Activated naive CD4-positive, alpha-beta T cell treated with anti-CD3 and anti-CD28 coated beads, Interleukin-2, amount 50 U/mL, for 72 hours (primary cell): Measurements from ENCODE around the gene SNRPE. TPM values are rescaled to one million over a fixed set of nuclear protein-coding genes. Genes with fewer than 3 reads are reported as not detected.
A peak's percentile ranks its signal among the peaks of the same experiment; 100 is the strongest.

Experiments used
- ATAC-seq, 2 donors: fragments of 150-1000 bp; cut with Tn5 transposase; 2 replicates each; pipeline ENCODE4 v1.10.0; 2021; ENCODE audit warnings: mild to moderate bottlenecking in 2 of 2, moderate library complexity in 2 of 2
- DNase-seq, 2 donors: peaks; one replicate each; pipeline ENCODE4 v3.0.0; 2021 to 2022; ENCODE audit warnings: low spot score in 2 of 2
- H3K27ac Mint-ChIP-seq, 2 donors: one replicate each; pipeline ENCODE4 v1.8.0; 2022; ENCODE audit warnings: mild to moderate bottlenecking in 2 of 2, mixed read lengths in 2 of 2
- H3K36me3 Mint-ChIP-seq, 2 donors: one replicate each; pipeline ENCODE4 v1.8.0; 2022; ENCODE audit warnings: mixed read lengths in 2 of 2
- H3K9me3 Mint-ChIP-seq, 2 donors: one replicate each; pipeline ENCODE4 v1.8.0; 2022; ENCODE audit warnings: mixed read lengths in 2 of 2
- total RNA-seq, 2 donors: library from RNA; stranded (reverse); gene quantifications; one replicate each; pipeline ENCODE4 v1.2.3, GENCODE V29; 2022

SNRPE gene
- total RNA-seq, 2 donors from 2014 or later: 211 to 285 TPM

- ATAC-seq: no peak
- H3K27ac Mint-ChIP-seq: peak overlapping the region; percentile 93 to 100
- H3K9me3 Mint-ChIP-seq: no peaks in the 10 kb centered on the region
- peak in 1 of 2 donors; percentile 11 for DNase-seq
- peaks cover 24 to 30% of the 10 kb centered on the region in 2 donors for H3K36me3 Mint-ChIP-seq
Observed at GRCh38 chr1:203860396-203861025, 888 bp upstream of the SNRPE start.

- H3K27ac Mint-ChIP-seq: peak overlapping the region in 1 of 2 donors; percentile 68
- ATAC-seq: no peak
- DNase-seq: no peak
- peaks cover 12 to 33% of the 10 kb centered on the region in 2 donors for H3K36me3 Mint-ChIP-seq
- no peaks in the 10 kb centered on the region for H3K9me3 Mint-ChIP-seq
Observed at GRCh38 chr1:203867802-203868201, 6.4 kb downstream of the SNRPE start.

- no peak for ATAC-seq
- no peak for DNase-seq
- H3K9me3 Mint-ChIP-seq: no peaks in the 10 kb centered on the region
- H3K27ac Mint-ChIP-seq: no peak overlapping the region
- H3K36me3 Mint-ChIP-seq: peaks cover 3 to 20% of the 10 kb centered on the region in 2 donors
Observed at GRCh38 chr1:203870245-203870644, 8.8 kb downstream of the SNRPE start.

DNA sequence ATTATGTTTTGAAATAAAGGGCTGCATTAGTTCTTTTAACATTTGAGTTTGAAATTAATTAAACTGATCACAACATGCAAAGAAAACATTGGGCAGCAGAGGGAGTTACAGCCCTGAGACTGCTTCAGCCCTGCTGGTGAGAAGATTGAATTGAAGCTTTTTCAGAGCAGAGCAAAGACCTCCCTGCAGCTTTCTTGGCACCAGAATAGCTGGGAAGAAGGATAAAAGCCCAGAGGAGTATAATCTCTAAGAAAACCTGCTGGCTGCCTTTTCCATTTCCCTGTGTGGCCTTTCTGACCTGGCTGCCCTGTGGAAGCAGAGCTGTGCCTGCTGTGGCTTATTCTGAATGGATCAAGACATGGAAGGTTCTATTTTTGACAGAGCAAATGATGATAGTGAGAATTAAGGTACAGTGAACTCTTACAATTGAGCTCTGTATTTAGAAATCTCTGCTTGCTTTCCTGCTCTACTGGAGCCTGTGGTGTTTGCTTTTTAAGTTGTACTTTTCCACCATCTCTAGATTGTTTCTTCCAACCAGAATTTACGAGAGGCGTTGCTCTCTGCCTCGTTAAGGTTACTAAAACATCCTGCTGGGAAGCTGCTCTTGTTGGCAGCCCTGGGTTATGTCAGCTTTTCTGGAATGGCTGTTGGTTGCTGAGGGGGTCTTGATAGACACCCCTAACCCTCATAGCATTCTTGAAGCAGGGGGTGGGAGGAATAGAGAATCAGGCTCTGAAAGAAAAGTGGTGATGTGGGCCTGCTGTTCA is 9.9 kb downstream of the SNRPE start:
- Mint-ChIP-seq H3K9me3 (no peaks in the 10 kb centered on the region), H3K36me3 (peaks cover 0 to 15% of the 10 kb centered on the region in 2 donors), H3K27ac (peak overlapping the region in 1 of 2 donors; percentile 55)
- ATAC-seq (peak in 1 of 2 donors; percentile 75), DNase-seq (peak in 1 of 2 donors; percentile 14)

DNA sequence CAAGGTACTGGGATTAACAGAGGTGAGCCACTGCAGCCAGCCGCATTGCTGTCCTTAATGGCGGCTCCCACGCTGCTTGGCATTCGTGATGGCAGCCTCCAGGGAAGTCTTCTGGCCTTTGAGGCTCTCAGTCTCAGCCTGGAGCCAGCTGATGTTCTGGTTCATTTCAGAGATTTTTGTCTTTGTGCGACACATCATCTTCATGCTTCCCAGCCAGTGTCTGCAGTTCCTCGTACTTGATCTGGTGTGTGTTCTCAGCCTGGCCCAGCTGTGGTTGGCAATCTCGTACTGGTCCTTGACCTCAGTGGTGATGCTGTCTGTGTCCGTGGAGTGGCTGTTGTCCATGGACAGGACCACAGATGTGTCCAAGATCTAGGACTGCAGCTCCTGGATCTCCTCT is 11.7 kb downstream of the SNRPE start:
- no peak for DNase-seq
- Mint-ChIP-seq H3K36me3 (peaks cover 0 to 8% of the 10 kb centered on the region in 2 donors), H3K27ac (no peak overlapping the region), H3K9me3 (no peaks in the 10 kb centered on the region)
- ATAC-seq: no peak

- Mint-ChIP-seq H3K9me3 (no peaks in the 10 kb centered on the region), H3K36me3 (peaks cover 0 to 14% of the 10 kb centered on the region in 2 donors), H3K27ac (no peak overlapping the region)
- ATAC-seq (no peak), DNase-seq (no peak)
Observed at GRCh38 chr1:203878422-203878821, 17.0 kb downstream of the SNRPE start.

DNA sequence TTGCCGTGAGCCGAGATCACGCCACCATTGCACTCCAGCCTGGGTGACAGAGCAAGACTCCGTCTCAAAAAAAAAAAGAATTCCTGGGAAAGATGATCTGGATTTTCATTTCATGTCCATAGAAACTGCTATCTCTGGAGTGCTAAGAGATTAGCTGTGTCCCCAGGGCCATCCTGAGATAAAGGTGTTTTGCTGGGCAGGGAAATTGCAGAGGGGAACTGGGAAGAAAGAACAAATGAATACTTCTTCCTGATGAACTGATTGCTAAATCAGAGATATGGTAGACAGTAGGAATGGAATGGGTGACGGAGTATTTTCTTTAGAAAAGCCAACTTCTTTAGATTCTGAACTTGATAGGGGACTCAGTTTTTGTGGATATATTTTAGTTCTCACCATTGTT is 19.2 kb downstream of the SNRPE start:
- Mint-ChIP-seq H3K36me3 (peaks cover 0 to 14% of the 10 kb centered on the region in 2 donors), H3K9me3 (no peaks in the 10 kb centered on the region), H3K27ac (no peak overlapping the region)
- ATAC-seq (no peak), DNase-seq (no peak)

GRCh38 chr1:203888807-203889251 is 27.4 kb downstream of the SNRPE start:
- ATAC-seq: no peak
- Mint-ChIP-seq H3K27ac (peak overlapping the region in 1 of 2 donors; percentile 55), H3K36me3 (peaks cover 12 to 18% of the 10 kb centered on the region in 2 donors), H3K9me3 (peaks cover 0 to 7% of the 10 kb centered on the region in 2 donors)
- DNase-seq: no peak

DNA sequence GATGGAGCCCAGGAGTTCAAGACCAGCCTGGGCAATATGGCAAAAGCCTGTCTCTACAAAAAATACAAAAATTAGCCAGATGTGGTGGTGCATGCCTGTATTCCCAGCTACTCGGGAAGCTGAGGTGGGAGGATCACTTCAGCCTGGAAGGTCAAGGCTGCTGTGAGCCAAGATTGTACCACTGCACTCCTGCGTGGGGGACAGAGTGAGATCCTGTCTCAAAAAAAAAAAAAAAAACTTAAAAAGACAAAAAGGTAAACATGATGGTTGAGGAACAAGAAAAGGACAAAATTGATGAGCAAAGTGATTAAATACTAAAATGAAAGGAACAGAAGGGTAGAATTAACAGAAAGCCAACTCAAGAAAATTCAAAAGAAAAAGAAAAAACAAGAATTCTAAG is 30.6 kb downstream of the SNRPE start:
- Mint-ChIP-seq H3K36me3 (peaks cover 22 to 24% of the 10 kb centered on the region in 2 donors), H3K27ac (no peak overlapping the region), H3K9me3 (peaks cover 6 to 13% of the 10 kb centered on the region in 2 donors)
- DNase-seq: no peak
- no peak for ATAC-seq

DNA sequence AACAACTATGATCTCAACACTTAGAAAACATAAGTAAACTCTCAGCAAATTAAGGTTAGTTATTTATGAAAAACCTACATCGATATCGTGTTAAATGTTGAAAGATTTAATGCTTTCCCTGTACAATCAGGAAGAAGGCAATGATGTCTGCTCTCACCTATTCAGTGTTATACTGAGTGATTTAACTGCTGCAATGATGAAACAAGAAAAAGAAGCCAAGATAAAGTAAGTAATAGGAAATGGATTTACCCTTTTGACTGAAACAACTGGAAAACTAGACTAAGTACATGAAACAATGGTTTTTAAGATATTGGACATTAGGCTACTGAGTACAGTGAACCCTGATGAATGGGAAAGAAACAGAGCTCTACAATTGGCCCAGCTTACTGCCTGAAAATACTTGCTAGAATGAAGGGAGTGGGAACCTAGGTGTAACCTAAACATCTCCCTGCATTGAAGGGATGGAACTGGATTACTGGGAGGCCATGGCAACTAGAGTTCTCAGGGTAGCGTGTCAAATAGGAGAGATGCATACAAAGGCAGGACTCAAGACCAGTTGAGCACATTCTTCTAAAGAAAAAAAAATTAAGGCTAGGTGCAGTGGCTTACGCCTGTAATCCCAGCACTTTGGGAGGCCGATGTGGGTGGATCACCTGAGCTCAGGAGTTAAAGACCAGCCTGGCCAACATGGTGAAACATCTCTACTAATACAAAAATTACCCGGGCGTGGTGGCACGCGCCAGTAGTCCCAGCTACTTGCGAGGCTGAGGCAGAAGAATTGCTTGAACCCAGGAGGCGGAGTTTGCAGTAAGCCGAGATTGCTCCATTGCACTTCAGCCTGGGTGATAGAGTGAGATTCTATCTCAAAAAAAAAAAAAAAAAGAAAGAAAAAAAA is 37.3 kb downstream of the SNRPE start:
- no peak for ATAC-seq
- DNase-seq: no peak
- H3K27ac Mint-ChIP-seq: no peak overlapping the region

DNA sequence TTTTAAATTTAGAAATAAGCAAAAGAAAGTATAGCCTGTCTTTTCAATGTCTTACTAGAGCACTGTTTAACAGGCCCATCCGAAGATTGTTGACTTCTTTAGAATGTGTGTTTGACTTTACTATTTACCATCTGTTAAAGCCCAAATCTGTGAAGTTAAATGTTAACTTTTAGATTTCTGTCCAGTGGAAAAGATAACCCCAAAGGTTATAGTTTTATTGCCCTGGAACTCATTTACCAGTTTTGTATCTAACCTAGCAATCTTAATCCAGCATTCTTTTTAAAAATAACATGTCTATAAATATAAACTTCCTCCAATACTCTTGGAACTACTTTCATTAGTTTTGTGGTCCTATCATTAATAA is 37.9 kb downstream of the SNRPE start:
- DNase-seq: no peak

More for the DNA sequence above, 37.3 kb downstream of the SNRPE start:
- peaks cover 7 to 11% of the 10 kb centered on the region in 2 donors for H3K36me3 Mint-ChIP-seq
- H3K9me3 Mint-ChIP-seq: peaks cover 6% of the 10 kb centered on the region in 2 donors

DNA sequence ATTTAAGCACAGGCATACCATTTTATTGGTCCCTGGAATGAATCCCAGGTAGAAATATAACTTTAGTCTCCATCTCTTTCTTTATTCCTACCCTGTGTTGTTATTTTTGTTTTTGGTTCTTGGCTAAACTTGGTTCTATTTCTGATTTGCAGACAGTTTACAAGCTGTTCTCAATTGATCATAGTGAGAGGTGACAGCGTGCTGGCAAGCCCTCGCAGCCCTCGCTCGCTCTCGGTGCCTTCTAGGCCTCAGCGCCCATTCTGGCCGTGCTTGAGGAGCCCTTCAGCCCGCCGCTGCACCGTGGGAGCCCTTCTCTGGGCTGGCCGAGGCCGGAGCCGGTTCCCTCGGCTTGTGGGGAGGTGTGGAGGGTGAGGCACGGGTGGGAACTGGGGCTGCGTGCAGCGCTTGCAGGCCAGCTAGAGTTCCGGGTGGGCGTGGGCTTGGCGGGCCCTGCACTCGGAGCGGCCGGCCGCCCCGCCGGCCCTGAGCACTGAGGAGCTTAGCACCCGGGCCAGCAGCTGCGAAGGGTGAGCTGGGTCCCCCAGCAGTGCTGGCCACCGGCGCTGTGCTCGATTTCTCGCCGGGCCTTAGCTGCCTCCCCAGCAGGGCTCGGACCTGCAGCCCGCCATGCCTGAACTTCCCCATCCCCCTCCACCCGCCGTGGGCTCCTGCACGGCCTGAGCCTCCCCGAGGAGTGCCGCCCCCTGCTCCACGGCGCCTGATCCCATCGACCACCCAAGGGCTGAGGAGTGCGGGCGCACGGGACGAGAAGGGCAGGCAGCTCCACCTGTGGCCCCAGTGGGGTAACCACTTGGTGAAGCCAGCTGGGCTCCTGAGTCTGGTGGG is 38.7 kb downstream of the SNRPE start:
- H3K36me3 Mint-ChIP-seq: no peaks in the 10 kb centered on the region
- no peak overlapping the region for H3K27ac Mint-ChIP-seq
- ATAC-seq (no peak), DNase-seq (no peak)
- H3K9me3 Mint-ChIP-seq: no peaks in the 10 kb centered on the region

More for the DNA sequence above, 37.9 kb downstream of the SNRPE start:
- Mint-ChIP-seq H3K9me3 (peaks cover 4% of the 10 kb centered on the region in 2 donors), H3K36me3 (peaks cover 3 to 5% of the 10 kb centered on the region in 2 donors), H3K27ac (no peak overlapping the region)
- ATAC-seq: no peak

- Mint-ChIP-seq H3K36me3 (no peaks in the 10 kb centered on the region), H3K27ac (no peak overlapping the region), H3K9me3 (no peaks in the 10 kb centered on the region)
- DNase-seq: no peak
- no peak for ATAC-seq
Observed at GRCh38 chr1:203901581-203901980, 40.2 kb downstream of the SNRPE start.

DNA sequence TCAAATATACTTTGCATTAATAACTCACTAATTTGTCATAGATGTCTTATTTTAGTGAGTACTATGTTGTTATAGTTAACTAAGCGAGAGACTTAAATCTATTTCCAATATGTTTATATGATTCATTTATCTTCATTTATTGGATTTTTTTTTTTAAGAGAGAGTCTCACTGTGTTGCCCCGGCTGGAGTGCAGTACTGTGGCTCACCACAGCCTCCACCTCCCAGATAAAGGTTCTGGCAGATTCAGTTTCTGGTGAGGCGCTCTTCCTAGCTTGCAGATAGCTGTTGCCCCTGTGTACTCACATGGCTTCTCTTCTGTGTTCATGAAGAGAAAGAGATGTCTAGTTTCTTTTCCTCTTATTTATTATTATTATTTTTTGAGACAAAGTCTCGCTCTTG is 43.9 kb downstream of the SNRPE start:
- Mint-ChIP-seq H3K9me3 (no peaks in the 10 kb centered on the region), H3K36me3 (no peaks in the 10 kb centered on the region), H3K27ac (no peak overlapping the region)
- ATAC-seq (no peak), DNase-seq (no peak)

GRCh38 chr1:203906932-203907331 is 45.5 kb downstream of the SNRPE start:
- Mint-ChIP-seq H3K27ac (no peak overlapping the region), H3K9me3 (no peaks in the 10 kb centered on the region), H3K36me3 (no peaks in the 10 kb centered on the region)
- DNase-seq: no peak
- ATAC-seq: no peak

DNA sequence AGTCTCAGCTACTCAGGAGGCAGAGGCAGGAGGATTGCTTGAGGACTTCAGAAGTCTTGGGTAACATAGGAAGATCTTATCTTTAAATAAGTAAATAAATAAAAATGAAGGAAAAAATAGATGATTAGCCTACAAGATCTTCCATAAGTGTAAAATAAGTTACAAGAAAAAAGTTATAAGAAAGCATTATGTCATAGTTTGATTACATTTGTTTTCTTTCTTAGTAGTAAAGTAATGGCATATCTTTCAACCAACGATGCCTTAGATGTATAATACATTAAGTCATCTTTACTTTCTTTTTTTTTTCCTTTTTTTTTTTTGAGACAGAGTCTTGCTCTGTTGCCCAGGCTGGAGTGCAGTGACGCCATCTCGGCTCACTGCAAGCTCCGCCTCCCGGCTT is 46.5 kb downstream of the SNRPE start:
- no peak overlapping the region for H3K27ac Mint-ChIP-seq
- no peaks in the 10 kb centered on the region for H3K9me3 Mint-ChIP-seq
- no peaks in the 10 kb centered on the region for H3K36me3 Mint-ChIP-seq
- DNase-seq: no peak
- no peak for ATAC-seq
